ENCODE measurements around the gene CDK18. TPM values are rescaled to one million over a fixed set of nuclear protein-coding genes. Genes with fewer than 3 reads are reported as not detected.
A peak's percentile ranks its signal among the peaks of the same experiment; 100 is the strongest.

CDK18 gene
- 27.0 TPM for total RNA-seq

DNA sequence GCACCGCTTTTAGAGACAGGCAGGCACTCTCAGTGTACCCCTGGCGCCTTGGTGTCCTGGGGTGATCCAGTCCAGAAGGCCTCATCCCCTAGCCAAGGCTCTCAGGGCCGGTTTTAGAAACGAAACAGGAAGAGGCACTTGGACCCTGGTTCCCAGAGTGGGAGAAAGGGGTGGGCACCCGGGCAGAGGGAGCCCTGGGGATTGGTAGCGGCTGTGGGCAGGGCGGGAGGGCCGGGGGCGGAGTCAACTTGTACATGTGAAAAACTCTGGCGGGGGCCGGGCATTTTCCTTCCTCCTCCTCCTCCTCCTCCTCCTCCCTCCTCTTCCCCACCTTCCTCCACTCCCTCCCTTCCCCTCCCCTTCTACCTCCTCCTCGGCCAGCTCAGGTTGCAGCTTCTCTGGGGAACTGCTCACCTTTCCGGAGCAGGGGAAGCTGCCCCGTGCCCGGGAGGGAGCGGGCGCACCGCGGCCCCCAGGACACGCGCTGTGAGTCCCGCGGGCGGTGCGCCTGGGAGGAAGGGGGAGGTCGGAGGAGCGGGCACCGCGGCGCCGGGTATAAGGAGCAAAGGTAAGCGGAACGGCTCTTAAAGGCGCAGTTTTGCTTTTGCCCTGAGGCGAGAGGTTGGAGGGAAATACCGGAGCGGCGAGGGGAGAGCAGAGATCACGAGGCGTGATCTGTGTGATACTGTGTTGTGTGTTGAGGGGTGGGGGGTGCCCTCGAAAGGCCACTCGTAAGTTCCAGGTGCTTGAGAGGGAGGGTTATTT lies at the start of gene CDK18:
CDK18 (plus strand) TSS at position 359 of the 765 bp plus-strand sequence. CDS start 18,499 bp downstream, outside the sequence.
- H3K9me3 ChIP-seq, result no peaks in the 10 kb centered on the region
- peak within 1 kb of the TSS; percentile 69 to 81 for H3K4me3 ChIP-seq
- TF ChIP-seq CTCF (IDR thresholded peaks at IDR 0.05) (no peak), POLR2AphosphoS5 (IDR thresholded peaks at IDR 0.05; ENCODE audit: insufficient read depth in 1 of 2, low read depth in 1 of 2) (peak in 1 of 2 donors; percentile 57), POLR2A (IDR thresholded peaks at IDR 0.05) (peak in 1 of 2 donors; percentile 18)
- no peak for DNase-seq (ENCODE audit: extremely low spot score in 2 of 2)
- no peaks in the 10 kb centered on the region for H3K27me3 ChIP-seq
- intact Hi-C loops (cut with DNase I), result no loop called here
- peak within 1 kb of the TSS; percentile 71 for H3K27ac ChIP-seq
- H3K36me3 ChIP-seq, result no peaks in the 10 kb centered on the region
- H3K4me1 ChIP-seq, result peaks cover 42% of the 10 kb centered on the region

- Histone ChIP-seq H3K9me3 (no peaks in the 10 kb centered on the region), H3K4me3 (no peak overlapping the region), H3K27ac (no peak overlapping the region), H3K27me3 (peaks cover 23% of the 10 kb centered on the region), H3K36me3 (no peaks in the 10 kb centered on the region), H3K4me1 (peaks cover 17% of the 10 kb centered on the region)
- intact Hi-C loops (cut with DNase I), result no loop called here
- no peak for DNase-seq (ENCODE audit: extremely low spot score in 2 of 2)
- TF ChIP-seq CTCF (IDR thresholded peaks at IDR 0.05) (no peak), POLR2A (IDR thresholded peaks at IDR 0.05) (no peak), POLR2AphosphoS5 (IDR thresholded peaks at IDR 0.05; ENCODE audit: insufficient read depth in 1 of 2, low read depth in 1 of 2) (no peak)
Observed at GRCh38 chr1:205454903-205455335, 49.5 kb upstream of the CDK18 start.

DNA sequence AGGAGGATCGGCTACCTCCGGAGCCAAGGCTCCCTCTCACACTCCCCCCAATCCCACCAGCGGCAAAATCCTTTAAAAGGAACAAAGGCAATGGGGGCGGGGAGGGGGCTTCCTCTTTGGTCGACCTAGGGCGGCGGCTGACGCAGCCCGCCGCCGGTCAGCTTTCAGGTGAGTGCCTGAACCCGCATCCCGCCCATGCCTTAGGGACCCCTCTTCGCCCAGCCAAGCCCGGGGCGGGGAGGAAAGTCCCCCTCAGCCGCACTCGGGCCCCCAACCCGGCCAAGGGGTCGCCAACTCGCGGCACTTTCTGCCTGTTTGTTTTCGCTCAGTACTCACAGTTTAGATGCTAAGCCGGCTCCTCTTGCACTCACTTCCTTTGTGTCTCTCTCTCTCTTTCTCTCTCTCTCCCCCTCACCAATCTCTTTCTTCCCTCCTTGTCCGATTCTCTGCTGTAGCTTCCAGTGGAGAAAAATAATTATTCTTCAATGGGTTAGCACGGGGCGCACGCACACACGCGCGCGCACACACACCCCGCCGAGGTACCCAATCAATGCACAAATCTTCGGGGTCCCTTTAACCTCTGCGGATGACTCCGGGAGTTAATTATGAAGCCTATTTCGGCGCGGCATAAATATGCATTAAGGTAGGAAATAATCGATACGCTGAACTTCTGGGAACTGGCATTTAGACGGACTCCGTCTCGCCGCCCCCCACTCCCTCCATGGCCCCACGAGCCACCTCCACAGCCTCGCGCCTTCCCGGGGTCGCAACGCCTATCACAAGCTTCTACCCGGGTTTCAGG lies 48.7 kb upstream of the CDK18 start, which contains the start of gene BLACAT1:
BLACAT1 (minus strand) TSS at position 465 of the 802 bp plus-strand sequence.
- Histone ChIP-seq H3K4me1 (peaks cover 13% of the 10 kb centered on the region), H3K36me3 (no peaks in the 10 kb centered on the region), H3K4me3 (peak within 1 kb of the TSS; percentile 6 to 27), H3K9me3 (no peaks in the 10 kb centered on the region), H3K27me3 (peaks cover 23% of the 10 kb centered on the region), H3K27ac (no peak within 1 kb of the TSS)
- intact Hi-C loops (cut with DNase I), result no loop called here
- TF ChIP-seq CTCF (IDR thresholded peaks at IDR 0.05), result no peak
- TF ChIP-seq POLR2AphosphoS5 (IDR thresholded peaks at IDR 0.05; ENCODE audit: insufficient read depth in 1 of 2, low read depth in 1 of 2), result no peak
- TF ChIP-seq POLR2A (IDR thresholded peaks at IDR 0.05), result no peak
- DNase-seq (ENCODE audit: extremely low spot score in 2 of 2), result no peak

DNA sequence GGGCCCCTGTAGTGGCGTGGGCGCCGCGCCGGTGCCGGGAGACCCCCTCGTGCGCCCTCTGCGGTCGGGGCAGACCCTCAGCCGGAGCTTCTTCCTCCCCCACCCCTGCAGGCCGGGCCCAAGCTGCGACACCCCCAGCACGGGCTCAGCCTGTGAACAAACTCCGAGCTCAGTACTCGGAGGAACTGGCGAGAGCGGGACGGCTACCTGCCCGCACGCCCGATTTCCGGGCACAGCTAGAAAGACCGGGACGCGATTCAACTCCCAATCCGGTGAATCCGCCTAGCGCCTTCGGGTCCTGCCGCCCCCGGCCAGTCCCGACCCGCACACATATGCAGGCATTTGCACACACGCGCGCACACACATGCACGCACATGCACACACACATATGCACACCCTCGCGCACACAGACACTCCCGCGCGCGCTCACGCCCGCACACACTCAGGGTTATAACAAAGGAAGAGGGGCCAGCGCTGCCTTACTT lies 48.0 kb upstream of the CDK18 start:
- H3K36me3 ChIP-seq, result no peaks in the 10 kb centered on the region
- intact Hi-C loops (cut with DNase I), result no loop called here
- H3K27me3 ChIP-seq, result peaks cover 23% of the 10 kb centered on the region
- H3K27ac ChIP-seq, result no peak overlapping the region
- H3K4me3 ChIP-seq, result peak overlapping the region in 1 of 2 donors; percentile 27
- H3K4me1 ChIP-seq, result peaks cover 13% of the 10 kb centered on the region
- DNase-seq (ENCODE audit: extremely low spot score in 2 of 2), result no peak
- TF ChIP-seq POLR2A (IDR thresholded peaks at IDR 0.05) (no peak), POLR2AphosphoS5 (IDR thresholded peaks at IDR 0.05; ENCODE audit: insufficient read depth in 1 of 2, low read depth in 1 of 2) (no peak), CTCF (IDR thresholded peaks at IDR 0.05) (no peak)
- no peaks in the 10 kb centered on the region for H3K9me3 ChIP-seq
